Spleen (tissue), 11 donors: ENCODE results near the gene ADAM19. TPM values are rescaled to one million over a fixed set of nuclear protein-coding genes. Genes with fewer than 3 reads are reported as not detected.

Experiments used
- DNase-seq: peaks from one replicate; pipeline ENCODE4 v3.0.0-alpha.2; 2020
- H3K27ac ChIP-seq, 8 donors: fragments of 200-600 bp; sonication (generic) in 7 of 8; 1 replicate in 4 of 8; 2 replicates in 4 of 8; pipeline versions ENCODE4 v1.5.0 to v1.8.0; 2016 to 2021; ENCODE audit warnings: inconsistent platforms in 4 of 8, mild to moderate bottlenecking in 4 of 8, moderate library complexity in 1 of 8
- H3K27me3 ChIP-seq, 7 donors: fragments of 200-600 bp; sonication (generic) in 6 of 7; replicated peaks in 1 of 7; 1 replicate in 4 of 7; 2 replicates in 3 of 7; pipeline versions ENCODE4 v1.5.0 to v1.8.0; 2016 to 2021; ENCODE audit warnings: inconsistent platforms in 3 of 7, mild to moderate bottlenecking in 1 of 7
- H3K36me3 ChIP-seq, 6 donors: fragments of 200-600 bp; sonication (generic) in 5 of 6; 1 replicate in 4 of 6; 2 replicates in 2 of 6; pipeline versions ENCODE4 v1.5.0 to v1.8.0; 2016 to 2021; ENCODE audit warnings: inconsistent platforms in 2 of 6
- H3K4me1 ChIP-seq, 6 donors: fragments of 200-600 bp; sonication (generic) in 5 of 6; 1 replicate in 3 of 6; 2 replicates in 3 of 6; pipeline versions ENCODE4 v1.5.0 to v1.8.0; 2016 to 2021; ENCODE audit warnings: inconsistent platforms in 3 of 6
- H3K4me3 ChIP-seq, 8 donors: fragments of 200-600 bp; sonication (generic) in 7 of 8; 1 replicate in 4 of 8; 2 replicates in 4 of 8; pipeline versions ENCODE4 v1.5.0 to v1.8.0; 2016 to 2021; ENCODE audit warnings: inconsistent platforms in 4 of 8, mild to moderate bottlenecking in 4 of 8, moderate library complexity in 2 of 8
- H3K9me3 ChIP-seq, 8 donors: fragments of 200-600 bp; sonication (generic) in 7 of 8; 1 replicate in 4 of 8; 2 replicates in 4 of 8; pipeline versions ENCODE4 v1.5.0 to v1.8.0; 2016 to 2021; ENCODE audit warnings: inconsistent platforms in 4 of 8
- CTCF ChIP-seq, 11 experiments: fragments of 200-600 bp in 7 of 11; fragments of 450-650 bp in 4 of 11; sonication (generic) in 4 of 11; IDR thresholded peaks in 8 of 11; conservative IDR thresholded peaks in 3 of 11; 1 replicate in 7 of 11; 2 replicates in 4 of 11; pipeline versions ENCODE4 v1.4.0 to v1.8.0; 2016 to 2021; ENCODE audit warnings: antibody characterized with exemption in 11 of 11, inconsistent platforms in 4 of 11, mild to moderate bottlenecking in 1 of 11
- POLR2A ChIP-seq, 3 donors: fragments of 450-650 bp; IDR thresholded peaks; one replicate each; pipeline ENCODE4 v1.5.1; 2017; ENCODE audit warnings: antibody characterized with exemption in 3 of 3, mild to moderate bottlenecking in 1 of 3
- POLR2AphosphoS5 ChIP-seq, 3 donors: sonication (generic); formaldehyde crosslinking; IDR thresholded peaks; one replicate each; pipeline ENCODE4 v1.5.1; 2017; ENCODE audit warnings: antibody characterized with exemption in 3 of 3
- WGBS, 5 donors: extraction: QIAGEN DNeasy Blood & Tissue Kit in 3 of 5; methylation state at CpG; one replicate each; pipeline versions ENCODE4 v1.1.5 to v1.1.7; 2013 to 2018; 5-methylcytosine and 5-hydroxymethylcytosine counted together
- intact Hi-C: fragments of 100-400 bp; cut with DNase I; formaldehyde crosslinking; loops from one replicate; pipeline ENCODE4 v1.15.0; 2023; ENCODE audit warnings: low total_unique reads
- polyA plus RNA-seq, 3 donors: library from polyadenylated mRNA; stranded (reverse); fragments of 200-250 nt; gene quantifications; one replicate each; pipeline ENCODE4 v1.2.1, GENCODE V29; 2013
- total RNA-seq, 7 donors: library from RNA; depleted of rRNA in 3 of 7; stranded (reverse); fragments of >200 nt in 3 of 7; fragmentation: NEBNext Ultra II Directional in 4 of 7; extraction: Animal tissue kit (Norgen Biotek cat#: 25700) in 4 of 7; gene quantifications; one replicate each; pipeline versions ENCODE4 v1.1.0 to v1.2.1, GENCODE V29; 2016 to 2021
- donor health status: healthy with polysubstance abuse.
- donor health status: DM: no; HTN: no; CAD: no; lungs with moderate emphysema.
- donor health status: DM: no; HTN: no; CAD: no.
- donor health status: Bipolar disorder and iron deficiency.
- donor health status: healthy.
- donor health status: DM: no; HTN: no; CAD: no.
- donor health status: DM: yes; HTN: yes; CAD: no.

The ADAM19 gene
- total and polyA plus RNA-seq, 10 donors = 10.9 to 71.1 (median 51.5) TPM

- intact Hi-C loops = no loop called here
- no peak for DNase-seq
- no peaks in the 10 kb centered on the region for H3K36me3 ChIP-seq
Observed at GRCh38 chr5:157463621-157464518, 111.7 kb downstream of the ADAM19 start.

GRCh38 chr5:157463081-157463480, 112.5 kb downstream of the ADAM19 start:
- Histone ChIP-seq H3K4me1 (peaks cover 0 to 52% (median 23%) of the 10 kb centered on the region in 6 donors), H3K9me3 (no peaks in the 10 kb centered on the region), H3K27me3 (peaks cover 0 to 33% (median 15%) of the 10 kb centered on the region in 7 donors), H3K36me3 (no peaks in the 10 kb centered on the region), H3K4me3 (no peak overlapping the region), H3K27ac (no peak overlapping the region)
- WGBS, 5 donors = 89 to 96% (median 93%) methylated on average over 8 of the region's 8 CpGs
- TF ChIP-seq CTCF (IDR thresholded peaks at IDR 0.05 in 8 of 11, conservative IDR thresholded peaks at IDR 0.05 in 3 of 11) (no peak), POLR2AphosphoS5 (IDR thresholded peaks at IDR 0.05) (peak in 1 of 3 donors; percentile 26)
- DNase-seq = no peak
- intact Hi-C loops = no loop called here

More at GRCh38 chr5:157463621-157464518, 111.7 kb downstream of the ADAM19 start:
- peaks cover 0 to 44% (median 19%) of the 10 kb centered on the region in 6 donors for H3K4me1 ChIP-seq
- peaks cover 0 to 33% (median 15%) of the 10 kb centered on the region in 7 donors for H3K27me3 ChIP-seq
- TF ChIP-seq POLR2AphosphoS5 (IDR thresholded peaks at IDR 0.05) (no peak), CTCF (IDR thresholded peaks at IDR 0.05 in 8 of 11, conservative IDR thresholded peaks at IDR 0.05 in 3 of 11) (no peak), POLR2A (IDR thresholded peaks at IDR 0.05) (no peak)
- WGBS, 5 donors = 64 to 71% (median 67%) methylated on average over 9 of the region's 9 CpGs
- no peaks in the 10 kb centered on the region for H3K9me3 ChIP-seq
- no peak overlapping the region for H3K4me3 ChIP-seq
- peak overlapping the region in 2 of 8 donors; percentile 22 to 25 for H3K27ac ChIP-seq

GRCh38 chr5:157460921-157461792, 114.4 kb downstream of the ADAM19 start:
- H3K36me3 ChIP-seq = no peaks in the 10 kb centered on the region
- no peak for TF ChIP-seq POLR2AphosphoS5 (IDR thresholded peaks at IDR 0.05)
- no peak for TF ChIP-seq CTCF (IDR thresholded peaks at IDR 0.05 in 8 of 11, conservative IDR thresholded peaks at IDR 0.05 in 3 of 11)
- no peak for TF ChIP-seq POLR2A (IDR thresholded peaks at IDR 0.05)
- H3K9me3 ChIP-seq = no peaks in the 10 kb centered on the region
- DNase-seq = no peak
- H3K27ac ChIP-seq = no peak overlapping the region
- peaks cover 0 to 62% (median 24%) of the 10 kb centered on the region in 6 donors for H3K4me1 ChIP-seq
- intact Hi-C loops = no loop called here
- peaks cover 0 to 33% (median 15%) of the 10 kb centered on the region in 7 donors for H3K27me3 ChIP-seq
- 83 to 100% (median 87%) methylated on average over 3 to 4 of the region's 4 CpGs for WGBS, 5 donors
- peak overlapping the region in 1 of 8 donors; percentile 68 for H3K4me3 ChIP-seq
